Measurements from ENCODE around the gene SLC35F6. TPM values are rescaled to one million over a fixed set of nuclear protein-coding genes. Genes with fewer than 3 reads are reported as not detected.
"Not testable (repeated sequence)": the region's sequence is repeated elsewhere in the genome, so short reads cannot be mapped to it uniquely, and the experiment has no call there.

SLC35F6 gene
- total RNA-seq, 2 donors from 2014 or later, result 56.6 to 58.6 TPM

DNA sequence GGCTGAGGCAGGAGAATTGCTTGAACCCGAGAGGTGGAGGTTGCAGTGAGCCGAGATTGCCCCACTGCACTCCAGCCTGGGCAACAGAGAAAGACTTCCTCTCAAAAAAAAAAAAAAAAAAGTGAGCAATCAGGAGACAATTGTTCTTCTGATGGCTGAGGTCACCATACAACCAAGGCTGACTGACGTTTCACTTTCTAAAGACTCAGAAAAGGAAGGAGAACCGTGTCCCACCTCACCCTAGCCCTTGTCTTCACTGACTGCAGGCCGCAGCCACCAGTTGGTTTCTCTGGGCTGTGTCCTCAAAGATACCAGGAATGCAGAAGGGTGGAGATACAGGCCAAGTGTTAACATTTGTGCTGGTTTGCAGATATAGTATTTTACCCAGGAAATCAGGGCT, 7.7 kb upstream of the SLC35F6 start:
- TF ChIP-seq POLR2A (IDR thresholded peaks at IDR 0.05) (no peak), POLR2AphosphoS5 (IDR thresholded peaks at IDR 0.05) (no peak)
- TF ChIP-seq, protein P1, sequence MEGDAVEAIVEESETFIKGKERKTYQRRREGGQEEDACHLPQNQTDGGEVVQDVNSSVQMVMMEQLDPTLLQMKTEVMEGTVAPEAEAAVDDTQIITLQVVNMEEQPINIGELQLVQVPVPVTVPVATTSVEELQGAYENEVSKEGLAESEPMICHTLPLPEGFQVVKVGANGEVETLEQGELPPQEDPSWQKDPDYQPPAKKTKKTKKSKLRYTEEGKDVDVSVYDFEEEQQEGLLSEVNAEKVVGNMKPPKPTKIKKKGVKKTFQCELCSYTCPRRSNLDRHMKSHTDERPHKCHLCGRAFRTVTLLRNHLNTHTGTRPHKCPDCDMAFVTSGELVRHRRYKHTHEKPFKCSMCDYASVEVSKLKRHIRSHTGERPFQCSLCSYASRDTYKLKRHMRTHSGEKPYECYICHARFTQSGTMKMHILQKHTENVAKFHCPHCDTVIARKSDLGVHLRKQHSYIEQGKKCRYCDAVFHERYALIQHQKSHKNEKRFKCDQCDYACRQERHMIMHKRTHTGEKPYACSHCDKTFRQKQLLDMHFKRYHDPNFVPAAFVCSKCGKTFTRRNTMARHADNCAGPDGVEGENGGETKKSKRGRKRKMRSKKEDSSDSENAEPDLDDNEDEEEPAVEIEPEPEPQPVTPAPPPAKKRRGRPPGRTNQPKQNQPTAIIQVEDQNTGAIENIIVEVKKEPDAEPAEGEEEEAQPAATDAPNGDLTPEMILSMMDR (IDR thresholded peaks at IDR 0.05), result no peak
- H3K4me3 ChIP-seq, result no peak overlapping the region
- intact Hi-C loops (cut with DNase I), result no loop called here
- 85% methylated on average over 5 of the region's 5 CpGs for WGBS
- H3K9me3 ChIP-seq, result no peaks in the 10 kb centered on the region
- H3K27me3 ChIP-seq (replicated peaks; ENCODE audit: insufficient read depth), result no peaks in the 10 kb centered on the region
- DNase-seq (ENCODE audit: low spot score), result no peak
- no peaks in the 10 kb centered on the region for H3K4me1 ChIP-seq (replicated peaks)
- no peaks in the 10 kb centered on the region for H3K36me3 ChIP-seq
- no peak overlapping the region for H3K27ac ChIP-seq

DNA sequence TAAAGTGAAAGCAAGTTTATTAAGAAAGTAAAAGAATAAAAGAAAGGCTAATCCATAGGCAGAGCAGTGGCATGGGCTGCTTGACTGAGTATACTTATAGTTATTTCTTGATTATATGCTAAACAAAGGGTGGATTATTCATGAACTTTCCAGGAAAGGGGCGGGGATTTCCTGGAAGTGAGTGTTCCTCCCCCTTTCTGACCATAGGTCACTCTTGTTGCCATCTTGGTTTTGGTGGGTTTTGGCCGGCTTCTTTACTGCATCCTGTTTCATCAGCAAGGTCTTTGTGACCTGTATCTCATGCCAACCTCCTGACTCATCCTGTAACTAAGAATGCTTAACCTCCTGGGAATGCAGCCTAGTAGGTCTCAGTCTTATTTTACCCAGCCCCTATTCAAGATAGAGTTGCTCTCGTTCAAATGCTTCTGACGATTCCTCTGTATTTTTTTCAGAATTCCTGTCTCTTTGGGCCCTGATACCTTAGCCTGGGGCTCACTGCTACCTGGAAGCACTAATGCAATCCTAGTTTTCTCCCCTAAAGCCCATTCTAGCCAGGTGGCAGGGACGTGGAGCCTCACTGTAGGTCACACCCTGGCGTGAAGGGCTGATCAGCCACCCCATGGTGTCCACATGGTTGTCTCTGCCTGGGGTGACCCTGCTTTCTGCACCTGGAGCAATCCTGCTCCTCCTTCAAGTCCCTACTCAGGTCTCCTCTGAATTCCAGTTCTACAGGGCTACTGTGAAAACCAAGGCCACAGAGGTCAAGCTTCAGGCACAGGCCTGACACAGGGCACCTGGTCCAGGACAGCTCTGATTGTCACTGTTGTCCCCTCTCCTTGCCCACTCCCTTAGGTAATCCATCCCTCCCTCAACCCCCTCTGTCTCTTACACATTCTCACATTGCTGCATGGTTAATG, 6.0 kb upstream of the SLC35F6 start:
- Histone ChIP-seq H3K27ac (peak overlapping the region in 1 of 2 donors; percentile 22), H3K36me3 (no peaks in the 10 kb centered on the region), H3K27me3 (replicated peaks; ENCODE audit: insufficient read depth) (no peaks in the 10 kb centered on the region), H3K4me3 (no peak overlapping the region), H3K4me1 (replicated peaks) (no peaks in the 10 kb centered on the region), H3K9me3 (no peaks in the 10 kb centered on the region)
- TF ChIP-seq POLR2A (IDR thresholded peaks at IDR 0.05) (peak; percentile 19), POLR2AphosphoS5 (IDR thresholded peaks at IDR 0.05) (peak; percentile 81)
- TF ChIP-seq, protein P1 (IDR thresholded peaks at IDR 0.05), result no peak
- intact Hi-C loops (cut with DNase I), result no loop called here
- 60% methylated on average over 6 of the region's 6 CpGs for WGBS
- DNase-seq (ENCODE audit: low spot score), result peak; percentile 60

- H3K9me3 ChIP-seq, result no peaks in the 10 kb centered on the region
- WGBS, result 77% methylated on average over 7 of the region's 7 CpGs
- H3K4me3 ChIP-seq, result no peak overlapping the region
- no peaks in the 10 kb centered on the region for H3K4me1 ChIP-seq (replicated peaks)
- no peak overlapping the region for H3K27ac ChIP-seq
- intact Hi-C loops (cut with DNase I), result no loop called here
- no peak for DNase-seq (ENCODE audit: low spot score)
- no peaks in the 10 kb centered on the region for H3K36me3 ChIP-seq
- TF ChIP-seq POLR2A (IDR thresholded peaks at IDR 0.05) (no peak), POLR2AphosphoS5 (IDR thresholded peaks at IDR 0.05) (no peak)
- TF ChIP-seq, protein P1 (IDR thresholded peaks at IDR 0.05), result no peak
- no peaks in the 10 kb centered on the region for H3K27me3 ChIP-seq (replicated peaks; ENCODE audit: insufficient read depth)
These were observed 5.2 kb upstream of the SLC35F6 start for GRCh38 chr2:26758790-26759321.

DNA sequence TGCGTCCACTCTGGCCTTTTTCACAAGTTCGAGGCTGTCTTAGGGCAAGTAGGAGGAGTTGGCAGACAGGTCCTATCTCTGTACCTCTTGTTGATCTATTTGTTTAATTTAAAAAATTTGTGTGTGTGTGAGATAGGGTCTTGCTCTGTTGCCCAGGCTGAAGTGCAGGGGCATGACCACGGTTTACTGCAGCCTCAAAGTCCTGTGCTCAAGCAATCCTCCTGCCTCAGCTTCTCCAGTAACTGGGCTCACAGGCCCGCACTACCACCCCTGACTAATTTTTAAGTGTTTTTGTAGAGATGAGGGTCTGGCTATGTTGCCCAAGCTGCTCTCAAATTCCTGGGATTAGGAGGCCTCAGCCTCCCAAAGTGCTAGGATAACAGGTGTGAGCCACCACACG, 4.2 kb upstream of the SLC35F6 start:
- Histone ChIP-seq H3K9me3 (no peaks in the 10 kb centered on the region), H3K27me3 (replicated peaks; ENCODE audit: insufficient read depth) (no peaks in the 10 kb centered on the region), H3K27ac (no peak overlapping the region), H3K4me3 (no peak overlapping the region), H3K4me1 (replicated peaks) (no peaks in the 10 kb centered on the region), H3K36me3 (no peaks in the 10 kb centered on the region)
- TF ChIP-seq POLR2AphosphoS5 (IDR thresholded peaks at IDR 0.05) (no peak), POLR2A (IDR thresholded peaks at IDR 0.05) (no peak)
- TF ChIP-seq, protein P1 (IDR thresholded peaks at IDR 0.05), result no peak
- 94% methylated on average over 5 of the region's 5 CpGs for WGBS
- intact Hi-C loops (cut with DNase I), result no loop called here
- DNase-seq (ENCODE audit: low spot score), result no peak

DNA sequence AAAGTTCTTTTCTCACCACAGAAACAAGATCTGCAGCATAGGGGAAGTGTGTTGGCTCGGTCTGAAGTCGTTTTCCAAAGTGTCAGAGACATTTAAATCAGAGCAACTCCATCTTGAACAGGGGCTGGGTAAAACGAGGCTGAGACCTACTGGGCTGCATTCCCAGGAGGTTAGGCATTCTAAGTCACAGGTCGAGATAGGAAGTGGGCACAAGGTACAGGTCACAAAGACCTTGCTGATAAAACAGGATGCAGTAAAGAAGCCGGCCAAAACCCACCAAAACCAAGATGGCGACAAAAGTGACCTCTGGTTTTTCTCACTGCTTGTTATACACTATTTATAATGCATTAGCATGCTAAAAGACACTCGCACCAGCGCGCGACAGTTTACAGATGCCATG, 3.1 kb upstream of the SLC35F6 start:
- H3K4me1 ChIP-seq (replicated peaks); H3K4me3 ChIP-seq; H3K9me3 ChIP-seq; H3K36me3 ChIP-seq; DNase-seq (ENCODE audit: low spot score); H3K27ac ChIP-seq; intact Hi-C loops (cut with DNase I); H3K27me3 ChIP-seq (replicated peaks; ENCODE audit: insufficient read depth): not testable (repeated sequence)
- 79% methylated on average over 10 of the region's 10 CpGs for WGBS
